ENCODE data around the gene EP400.

- no peak for TF ChIP-seq BHLHE40 (IDR thresholded peaks at IDR 0.05; ENCODE audit: borderline replicate concordance)
- no peak for TF ChIP-seq CTBP1 (IDR thresholded peaks at IDR 0.05; ENCODE audit: borderline replicate concordance)
- no peak for TF ChIP-seq SP1 (IDR thresholded peaks at IDR 0.05)
- no peak for TF ChIP-seq ELF4 (IDR thresholded peaks at IDR 0.05)
These were observed 160.0 kb downstream of the EP400 start for GRCh38 chr12:132109741-132110140.
